GM18909 (cell line): Measurements from ENCODE around the gene MTX1.

Source experiments
- ATAC-seq: cut with Tn5 transposase; IDR thresholded peaks from one replicate; pipeline ENCODE4 v1.9.1; 2021; ENCODE audit warnings: mild to moderate bottlenecking; ENCODE audit not compliant: unreplicated experiment, poor library complexity

The MTX1 gene

DNA sequence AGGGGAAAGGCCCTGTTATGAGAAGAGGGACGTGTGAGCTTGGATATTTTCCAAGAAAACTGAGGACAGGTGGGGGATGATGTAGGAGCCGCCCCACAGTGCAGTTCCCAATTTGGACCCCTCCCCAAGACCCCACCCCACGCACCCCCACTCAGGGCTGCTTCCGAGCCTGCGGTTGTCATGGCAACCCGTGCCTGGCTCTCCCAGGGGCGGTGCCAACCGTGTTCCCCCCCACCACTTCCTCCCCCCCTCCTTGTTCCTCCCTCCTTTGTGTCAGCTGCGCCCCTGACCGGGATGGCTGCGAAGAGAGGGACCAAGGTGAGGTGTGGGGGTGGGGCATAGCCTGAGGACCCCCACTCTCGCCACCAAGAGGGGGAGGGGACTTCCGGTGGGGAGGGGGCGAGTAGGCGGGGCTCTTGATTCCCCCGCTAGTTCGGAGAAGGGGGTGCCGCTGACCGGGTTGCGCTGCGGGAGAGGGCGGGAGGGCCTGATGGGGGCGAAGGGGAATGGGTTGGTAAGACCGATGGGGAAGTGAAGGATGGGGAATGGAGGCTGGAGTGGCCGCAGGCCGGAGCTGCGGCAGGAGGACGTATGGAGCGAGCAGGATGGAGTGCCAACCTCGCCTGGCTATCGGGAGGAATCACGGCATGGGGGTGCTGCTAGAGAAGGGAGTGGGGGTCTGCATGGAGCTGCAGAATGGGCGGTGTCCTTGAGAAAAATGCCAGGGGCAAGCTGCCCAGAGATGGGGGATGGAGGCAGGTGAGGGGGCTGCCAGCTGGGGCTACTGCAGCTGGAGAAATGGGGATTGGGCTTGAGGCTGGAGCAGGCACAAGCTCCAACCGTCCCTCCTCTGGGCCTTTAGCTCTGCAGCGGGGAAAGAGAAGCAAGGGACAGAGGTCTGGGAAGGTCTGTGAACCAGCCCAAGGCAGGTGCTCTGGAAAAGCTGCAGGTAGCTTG is 33.9 kb upstream of the MTX1 start:
- ATAC-seq: no peak

DNA sequence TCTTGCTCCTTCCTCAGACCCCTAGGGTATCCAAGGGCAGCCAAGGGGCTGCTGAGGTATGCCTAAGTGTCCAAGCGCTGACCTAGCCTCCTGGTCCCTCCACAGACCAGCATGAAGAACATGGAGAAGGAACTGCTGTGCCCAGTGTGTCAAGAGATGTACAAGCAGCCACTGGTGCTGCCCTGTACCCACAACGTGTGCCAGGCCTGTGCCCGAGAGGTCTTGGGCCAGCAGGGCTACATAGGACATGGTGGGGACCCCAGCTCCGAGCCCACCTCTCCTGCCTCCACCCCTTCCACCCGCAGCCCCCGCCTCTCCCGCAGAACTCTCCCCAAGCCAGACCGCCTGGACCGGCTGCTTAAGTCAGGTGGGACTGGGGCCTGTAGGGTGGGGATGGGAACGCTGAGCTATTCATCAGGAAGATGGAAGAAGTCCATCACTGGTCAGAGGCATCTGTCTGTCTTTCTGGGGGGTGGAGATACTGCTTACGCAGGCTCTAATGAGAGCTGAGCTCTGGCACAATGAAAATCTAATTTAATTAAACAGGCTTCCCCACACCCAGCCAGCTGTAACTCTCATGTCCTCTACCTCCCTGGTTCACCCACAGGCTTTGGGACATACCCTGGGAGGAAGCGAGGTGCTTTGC is 33.1 kb upstream of the MTX1 start:
- ATAC-seq: no peak

DNA sequence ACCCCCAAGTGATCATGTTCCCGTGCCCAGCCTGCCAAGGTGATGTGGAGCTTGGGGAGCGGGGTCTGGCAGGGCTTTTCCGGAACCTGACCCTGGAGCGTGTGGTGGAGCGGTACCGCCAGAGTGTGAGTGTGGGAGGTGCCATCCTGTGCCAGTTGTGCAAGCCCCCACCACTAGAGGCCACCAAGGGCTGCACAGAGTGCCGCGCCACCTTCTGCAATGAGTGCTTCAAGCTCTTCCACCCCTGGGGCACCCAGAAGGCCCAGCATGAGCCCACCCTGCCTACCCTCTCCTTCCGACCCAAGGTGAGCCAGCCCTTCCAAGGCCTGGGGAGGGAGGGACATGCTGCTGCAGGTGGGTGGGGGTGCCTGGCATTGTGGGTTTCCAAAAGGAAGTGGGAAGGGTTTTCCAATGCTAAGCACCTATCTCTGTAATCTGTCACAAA is 32.5 kb upstream of the MTX1 start:
- no peak for ATAC-seq

DNA sequence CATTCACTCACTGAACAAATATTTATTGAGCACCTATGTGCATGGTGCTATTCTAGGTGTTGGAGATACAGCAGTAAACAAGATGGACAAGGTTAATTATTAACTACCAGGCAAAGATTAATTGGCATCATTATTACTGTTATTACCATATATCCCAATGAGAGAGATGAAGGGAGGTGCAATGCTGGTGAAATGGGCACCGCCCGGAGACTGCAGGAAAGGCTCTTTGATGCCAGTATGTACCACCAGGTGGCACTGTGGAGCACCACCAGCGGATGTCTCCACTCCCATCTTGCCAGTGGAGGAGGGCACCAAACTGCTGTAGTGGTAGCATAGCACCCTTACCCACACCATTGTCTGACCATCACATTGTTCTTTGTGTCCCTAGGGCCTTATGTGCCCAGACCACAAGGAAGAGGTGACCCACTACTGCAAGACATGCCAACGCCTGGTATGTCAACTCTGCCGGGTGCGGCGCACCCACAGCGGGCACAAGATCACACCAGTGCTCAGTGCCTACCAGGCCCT is 31.9 kb upstream of the MTX1 start:
- ATAC-seq: no peak

DNA sequence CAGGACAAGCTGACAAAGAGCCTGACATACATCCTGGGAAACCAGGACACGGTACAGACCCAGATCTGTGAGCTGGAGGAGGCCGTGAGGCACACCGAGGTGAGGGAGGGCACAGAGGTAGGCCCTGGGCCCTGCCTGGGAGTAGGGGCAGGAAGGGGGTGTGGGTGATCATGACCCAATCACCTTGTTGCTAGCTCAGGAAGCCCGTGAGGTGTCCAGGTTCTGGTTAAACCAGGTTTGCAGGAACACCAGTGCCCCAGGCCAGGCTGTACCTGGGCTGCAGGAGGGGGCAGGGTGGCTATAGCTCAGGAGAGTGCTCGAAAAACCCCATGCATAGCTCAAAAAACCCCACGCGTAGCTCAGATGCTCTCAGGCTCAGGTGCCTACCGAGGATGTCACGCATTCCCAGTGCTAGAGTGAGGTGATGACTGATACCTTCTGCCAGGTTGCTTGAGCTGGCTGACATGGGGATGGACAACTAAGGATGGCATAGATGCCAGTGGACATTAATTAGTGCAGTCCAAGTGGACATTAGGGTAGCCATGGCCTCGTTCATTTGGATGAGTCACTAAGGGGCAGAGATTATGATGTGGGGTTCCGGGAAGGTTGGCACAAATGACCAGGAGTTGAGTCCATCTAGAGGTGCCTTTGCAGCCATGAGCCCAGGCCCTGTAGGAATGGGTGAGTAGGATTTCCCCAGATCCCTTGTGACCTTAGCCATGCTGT is 31.1 kb upstream of the MTX1 start:
- no peak for ATAC-seq

DNA sequence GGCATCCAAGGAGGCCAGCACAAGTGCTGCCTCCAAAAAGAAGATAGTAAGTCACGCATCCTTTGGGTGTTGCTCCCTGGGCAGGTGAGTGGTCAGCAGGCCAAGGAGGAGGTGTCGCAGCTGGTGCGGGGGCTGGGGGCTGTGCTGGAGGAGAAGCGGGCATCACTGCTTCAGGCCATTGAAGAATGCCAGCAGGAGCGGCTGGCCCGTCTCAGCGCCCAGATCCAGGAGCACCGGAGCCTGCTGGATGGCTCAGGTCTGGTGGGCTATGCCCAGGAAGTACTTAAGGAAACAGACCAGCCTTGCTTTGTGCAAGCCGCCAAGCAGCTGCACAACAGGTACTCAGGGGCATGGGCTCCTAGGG is 30.6 kb upstream of the MTX1 start:
- ATAC-seq: no peak

DNA sequence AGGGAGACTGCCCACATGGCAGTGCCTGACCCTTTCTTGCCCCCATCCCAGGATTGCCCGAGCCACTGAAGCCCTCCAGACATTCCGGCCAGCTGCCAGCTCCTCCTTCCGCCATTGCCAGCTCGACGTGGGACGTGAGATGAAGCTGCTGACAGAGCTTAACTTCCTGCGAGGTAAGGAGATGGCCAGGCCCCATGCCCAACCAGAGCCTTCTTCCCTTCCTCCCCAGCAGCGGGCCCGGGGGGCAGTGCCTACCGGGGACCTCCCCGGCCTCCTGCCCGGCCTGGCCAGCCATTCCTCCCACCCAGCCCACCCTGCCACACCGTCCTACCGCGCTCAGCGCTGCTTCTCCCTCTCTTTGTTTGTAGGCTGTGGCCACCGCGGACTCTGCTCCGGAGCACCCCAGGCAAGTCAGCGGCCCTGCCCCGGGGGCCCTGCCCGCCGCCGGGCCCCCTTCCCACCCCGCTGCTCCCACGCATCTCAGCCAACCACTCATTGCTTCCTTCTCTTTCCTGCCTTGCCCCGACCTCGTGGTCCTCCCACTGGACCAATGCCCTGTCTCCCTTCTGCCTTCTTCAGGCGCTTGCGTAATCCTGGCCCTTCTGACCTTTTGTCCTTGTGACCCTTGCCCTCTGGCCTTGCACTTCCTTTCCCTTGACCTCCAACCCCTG is 29.9 kb upstream of the MTX1 start:
- ATAC-seq: no peak

DNA sequence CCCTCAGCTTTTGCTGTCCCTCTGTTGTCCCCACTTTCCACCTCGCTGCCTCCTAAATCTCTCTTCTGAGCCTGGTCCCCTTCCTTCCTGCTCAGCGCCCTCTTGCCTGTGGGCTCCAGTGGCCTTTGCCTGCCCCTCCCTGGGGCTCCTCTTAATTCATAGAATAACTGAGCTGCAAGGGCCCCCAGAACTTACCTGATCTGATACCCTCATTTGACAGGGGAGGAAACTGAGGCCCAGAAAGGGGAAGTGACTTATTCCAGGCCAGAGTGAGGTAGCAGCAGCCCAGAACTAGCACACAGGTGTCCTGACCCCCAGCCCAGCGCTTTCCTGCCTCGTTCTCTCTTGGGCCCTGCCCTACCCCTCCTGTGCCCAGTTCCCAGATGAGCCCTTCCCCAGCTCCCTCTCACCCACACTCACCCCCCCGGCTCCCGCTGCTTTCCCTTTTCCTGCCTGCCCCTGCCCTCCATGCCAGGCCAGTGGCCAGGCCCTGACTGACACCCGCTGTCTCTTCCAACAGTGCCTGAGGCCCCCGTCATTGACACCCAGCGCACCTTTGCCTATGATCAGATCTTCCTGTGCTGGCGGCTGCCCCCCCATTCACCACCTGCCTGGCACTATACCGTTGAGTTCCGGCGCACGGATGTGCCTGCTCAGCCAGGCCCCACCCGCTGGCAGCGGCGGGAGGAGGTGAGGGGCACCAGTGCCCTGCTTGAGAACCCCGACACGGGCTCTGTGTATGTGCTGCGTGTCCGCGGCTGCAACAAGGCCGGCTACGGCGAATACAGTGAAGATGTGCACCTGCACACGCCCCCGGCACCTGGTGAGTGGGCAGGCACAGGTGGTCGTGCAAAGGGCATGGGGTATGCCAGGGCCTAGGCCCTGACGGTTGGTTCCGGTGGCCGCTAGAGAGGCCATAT is 29.1 kb upstream of the MTX1 start:
- no peak for ATAC-seq

DNA sequence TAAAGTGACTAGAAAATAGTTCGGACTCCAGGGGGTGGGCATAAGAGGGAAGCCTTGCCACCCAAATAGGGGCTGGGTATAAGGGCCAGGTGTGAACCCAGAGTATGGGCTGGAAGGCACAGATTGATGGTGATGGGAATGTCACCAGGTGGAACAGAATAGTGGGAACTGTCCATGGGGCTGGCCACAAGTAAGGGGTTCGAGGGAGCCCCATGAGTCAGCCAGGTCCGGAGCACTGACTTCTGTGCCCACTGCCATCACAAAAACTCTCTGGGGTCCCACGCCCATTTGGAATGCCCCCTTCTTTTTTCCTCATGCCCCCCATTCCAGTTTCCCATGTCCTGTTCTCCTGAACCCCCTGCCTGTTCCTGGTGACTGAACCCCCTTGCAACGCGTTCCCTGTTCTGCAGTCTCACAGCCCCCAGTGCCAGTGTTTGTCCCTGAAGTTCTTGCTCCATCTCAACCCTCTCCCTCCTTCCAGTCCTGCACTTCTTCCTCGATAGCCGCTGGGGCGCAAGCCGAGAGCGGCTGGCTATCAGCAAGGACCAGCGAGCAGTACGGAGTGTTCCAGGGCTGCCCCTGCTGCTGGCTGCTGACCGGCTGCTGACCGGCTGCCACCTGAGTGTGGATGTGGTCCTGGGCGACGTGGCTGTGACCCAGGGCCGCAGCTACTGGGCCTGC is 27.0 kb upstream of the MTX1 start:
- ATAC-seq: no peak

DNA sequence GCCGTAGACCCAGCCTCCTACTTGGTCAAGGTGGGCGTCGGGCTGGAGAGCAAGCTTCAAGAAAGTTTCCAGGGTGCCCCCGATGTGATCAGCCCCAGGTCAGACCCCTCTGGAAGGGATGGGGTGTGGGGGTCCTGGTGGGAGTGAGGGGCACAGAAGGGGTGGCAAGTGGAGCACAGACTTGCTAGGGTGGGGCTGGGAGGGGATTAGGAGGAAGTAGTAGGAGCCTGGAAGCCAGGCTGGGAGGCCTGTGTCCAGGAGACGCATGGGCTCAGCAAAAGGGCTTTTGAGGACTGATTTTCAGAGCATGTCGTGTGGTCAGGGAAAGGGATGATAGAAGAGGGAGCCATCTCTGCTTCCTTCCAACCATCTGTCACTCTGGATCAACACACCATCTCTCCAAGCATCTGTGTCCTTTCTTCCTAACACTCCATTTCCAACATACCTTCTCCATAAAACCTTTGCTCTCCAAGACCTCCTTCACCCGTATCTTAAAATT is 26.4 kb upstream of the MTX1 start:
- no peak for ATAC-seq

DNA sequence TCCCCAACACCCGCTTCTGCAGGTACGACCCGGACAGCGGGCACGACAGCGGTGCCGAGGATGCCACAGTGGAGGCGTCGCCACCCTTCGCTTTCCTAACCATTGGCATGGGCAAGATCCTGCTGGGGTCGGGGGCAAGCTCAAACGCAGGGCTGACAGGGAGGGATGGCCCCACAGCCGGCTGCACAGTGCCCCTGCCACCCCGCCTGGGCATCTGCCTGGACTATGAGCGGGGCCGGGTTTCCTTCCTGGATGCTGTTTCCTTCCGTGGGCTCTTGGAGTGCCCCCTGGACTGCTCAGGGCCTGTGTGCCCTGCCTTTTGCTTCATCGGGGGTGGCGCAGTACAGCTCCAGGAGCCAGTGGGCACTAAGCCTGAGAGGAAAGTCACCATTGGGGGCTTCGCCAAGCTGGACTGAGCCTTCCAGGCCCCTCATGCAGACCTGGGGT is 24.7 kb upstream of the MTX1 start:
- ATAC-seq: no peak

DNA sequence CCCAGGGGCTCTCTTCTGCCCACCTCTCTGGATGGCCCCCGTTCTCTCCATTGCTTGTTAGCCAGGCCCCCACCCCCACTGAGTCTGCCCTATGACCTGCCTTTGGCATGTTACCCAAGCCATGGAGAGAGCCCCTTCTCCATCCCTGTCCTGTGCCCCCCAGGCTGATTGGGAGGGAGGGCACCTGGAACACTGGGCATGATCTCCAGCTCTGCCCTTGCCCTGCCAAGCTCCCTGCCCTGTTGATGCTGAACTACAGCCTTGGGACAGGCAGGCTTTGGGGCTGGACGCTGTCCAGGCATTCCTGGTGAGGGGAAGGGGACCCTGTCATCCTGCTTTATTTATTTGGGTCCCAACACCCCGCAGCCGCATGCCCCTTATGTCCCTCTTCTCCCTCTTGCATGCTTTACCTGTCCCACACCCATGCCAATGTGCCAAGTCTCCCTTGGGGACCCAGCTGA is 24.1 kb upstream of the MTX1 start:
- ATAC-seq: no peak

DNA sequence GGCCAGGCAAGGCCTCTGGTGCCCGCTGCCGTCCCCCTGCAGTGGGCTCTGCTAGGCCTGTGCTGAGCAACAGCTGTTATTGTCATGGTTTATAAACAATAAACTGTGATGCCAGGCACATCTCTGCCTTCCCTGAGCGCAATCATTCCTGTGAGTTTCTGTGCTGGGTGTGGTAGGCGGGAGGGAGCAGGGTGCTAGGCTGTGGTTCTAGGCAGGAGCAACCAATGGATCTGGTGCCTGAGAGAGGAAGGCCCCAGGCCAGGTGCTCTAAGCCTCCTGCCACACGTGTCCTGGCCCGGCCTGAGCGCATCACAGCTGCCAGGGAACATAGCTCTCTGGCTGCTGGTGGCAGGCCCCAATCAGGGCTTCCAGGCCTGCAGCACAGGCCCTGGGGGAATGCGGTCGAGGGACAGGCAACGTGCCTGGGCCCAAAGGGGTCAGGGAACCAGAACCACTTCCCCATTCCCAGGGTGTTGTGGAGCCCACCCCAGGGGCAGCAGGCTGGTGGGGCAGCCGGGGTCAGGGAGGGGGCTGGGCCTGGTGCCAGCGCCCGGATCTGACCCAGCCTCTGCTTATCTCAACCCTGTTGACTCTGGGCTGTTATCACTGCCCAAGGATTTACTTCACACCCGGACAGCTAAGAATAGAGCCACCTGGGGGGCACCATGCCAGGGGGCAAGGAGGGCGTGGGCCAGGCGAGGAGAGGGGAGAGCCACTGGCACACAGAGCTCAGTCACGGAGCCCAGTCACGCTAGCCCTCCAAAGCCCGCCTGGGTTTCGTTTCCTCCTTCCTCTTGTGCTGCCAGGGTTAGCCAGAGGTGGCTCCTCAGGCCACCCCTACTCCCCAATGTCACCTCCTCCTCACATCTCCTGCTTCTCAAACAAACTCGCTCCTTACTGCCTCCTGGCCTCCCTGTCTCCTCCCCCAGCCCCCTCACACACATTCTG is 23.4 kb upstream of the MTX1 start:
- ATAC-seq: no peak

DNA sequence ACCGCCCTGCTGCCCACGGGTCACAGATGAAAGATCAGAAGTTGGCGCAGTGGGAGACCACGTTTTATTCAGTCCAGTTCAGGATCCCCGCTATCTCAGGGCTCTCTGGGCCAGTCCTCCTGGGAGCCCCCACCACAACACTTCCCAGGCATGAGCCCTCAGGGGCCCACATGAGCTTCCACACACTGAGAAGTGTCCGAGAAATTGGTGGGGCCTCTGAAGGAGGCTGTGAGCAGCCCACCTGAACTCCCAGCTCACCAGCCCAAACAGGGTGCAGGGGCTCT is 22.8 kb upstream of the MTX1 start:
- no peak for ATAC-seq

DNA sequence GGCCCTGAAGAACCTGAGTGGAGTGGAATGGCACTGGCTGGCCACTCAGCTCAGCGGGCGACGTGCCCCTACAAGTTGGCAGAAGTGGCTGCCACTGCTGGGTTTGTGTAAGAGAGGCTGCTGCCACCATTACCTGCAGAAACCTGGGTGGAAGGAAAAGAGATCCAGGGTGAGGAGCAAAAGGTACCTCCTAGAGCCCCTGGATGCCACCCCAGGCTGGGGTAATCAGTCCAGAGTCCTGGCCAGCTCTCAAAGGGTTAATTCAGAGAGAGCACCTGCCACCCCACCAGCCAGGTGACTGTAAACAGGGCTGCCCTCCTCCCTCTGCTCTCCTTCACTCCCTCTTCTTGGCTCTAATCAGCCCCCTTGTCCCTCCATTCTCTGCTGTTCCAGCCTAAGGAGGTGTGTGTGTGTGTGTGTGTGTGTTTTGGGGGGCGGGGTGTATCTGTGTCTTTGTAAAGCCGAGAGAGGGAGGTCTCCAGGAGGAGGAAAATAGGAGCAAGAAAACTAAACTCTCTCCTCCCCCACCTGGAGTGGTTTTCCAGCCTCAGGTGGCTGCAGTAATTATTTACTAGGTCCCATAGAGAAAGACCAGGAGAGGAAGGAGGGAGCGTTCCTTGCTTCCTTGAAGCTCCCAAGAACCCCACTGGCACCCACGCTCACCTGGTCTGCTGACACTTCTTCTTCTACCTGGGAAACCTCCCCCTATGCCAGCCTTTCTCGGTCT is 22.3 kb upstream of the MTX1 start:
- no peak for ATAC-seq

DNA sequence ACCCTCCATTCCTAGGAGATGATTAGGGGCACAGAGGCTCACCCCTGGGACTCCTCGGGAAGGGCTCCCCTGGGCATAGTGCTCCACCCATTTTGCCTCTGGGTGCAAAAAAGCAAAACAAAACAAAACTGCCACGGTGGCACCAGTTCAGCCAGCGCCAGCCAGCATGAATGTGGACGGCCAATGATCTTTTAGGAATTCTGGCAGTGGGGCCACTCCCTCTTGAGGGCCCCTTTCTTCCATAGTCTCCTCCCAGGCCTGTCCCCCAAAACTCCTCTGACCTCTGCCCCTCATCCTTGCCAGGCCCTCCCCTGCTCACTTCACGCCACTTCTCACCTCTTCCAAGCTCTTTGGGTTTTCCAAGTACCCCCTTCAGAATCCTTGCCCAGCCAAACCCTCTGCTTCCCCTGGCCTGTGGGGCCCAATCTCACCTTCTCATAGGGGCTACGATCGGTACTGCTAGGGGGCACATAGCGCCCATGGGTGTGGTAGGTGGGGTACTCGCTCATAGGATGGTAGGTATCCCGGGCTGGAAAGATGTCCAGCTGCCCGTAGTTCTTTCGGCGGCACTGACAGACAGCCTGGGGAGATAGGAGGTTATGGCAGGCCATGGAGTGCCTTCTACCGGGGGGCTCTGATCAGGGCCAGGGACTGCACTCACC is 21.6 kb upstream of the MTX1 start:
- no peak for ATAC-seq
